WTC11 (cell line): ENCODE results near the gene MAGI2. TPM values are rescaled to one million over a fixed set of nuclear protein-coding genes. Genes with fewer than 3 reads are reported as not detected.

ENCODE experiments used
- ATAC-seq: fragments of 200-7000 bp; cut with Tn5 transposase; 2 replicates; pipeline ENCODE4 v1.10.0; 2021; ENCODE audit warnings: mild to moderate bottlenecking, moderate library complexity
- CTCF ChIA-PET: fragments of 300-600 bp; sonication (Branson Sonifier 250); formaldehyde crosslinking; loops from one replicate; lab custom pipeline; 2021; ENCODE audit warnings: antibody characterized with exemption; lab: Charles Lee
- POLR2A ChIA-PET: fragments of 350-600 bp; sonication (Branson Sonifier 250); formaldehyde crosslinking; loops from one replicate; lab custom pipeline; 2021; ENCODE audit warnings: antibody characterized with exemption; lab: Charles Lee
- DNase-seq: peaks from one replicate; pipeline ENCODE4 v3.0.0; 2021; ENCODE audit warnings: low spot score
- H3K27ac Mint-ChIP-seq: 2 replicates; pipeline ENCODE4 v1.8.0; 2021; ENCODE audit warnings: mixed read lengths
- H3K27me3 Mint-ChIP-seq: 2 replicates; pipeline ENCODE4 v1.8.0; 2021; ENCODE audit warnings: low read depth, mild to moderate bottlenecking, moderate library complexity, mixed read lengths
- H3K36me3 Mint-ChIP-seq: 2 replicates; pipeline ENCODE4 v1.8.0; 2021; ENCODE audit warnings: mixed read lengths
- H3K4me1 Mint-ChIP-seq: 2 replicates; pipeline ENCODE4 v1.8.0; 2022; ENCODE audit warnings: mixed read lengths
- H3K4me3 Mint-ChIP-seq: 2 replicates; pipeline ENCODE4 v1.8.0; 2021; ENCODE audit warnings: mild to moderate bottlenecking, moderate library complexity, mixed read lengths
- H3K9me3 Mint-ChIP-seq: 2 replicates; pipeline ENCODE4 v1.8.0; 2021; ENCODE audit warnings: mixed read lengths
- CREB1 ChIP-seq: sonication (generic); formaldehyde crosslinking; IDR thresholded peaks from 2 replicates; pipeline ENCODE4 v1.8.0; 2023; ENCODE audit warnings: mild to moderate bottlenecking, missing genetic modification reagents
- EMX1 ChIP-seq: fragments of 250-450 bp; sonication (Bioruptor Pico); IDR thresholded peaks from 2 replicates; pipeline ENCODE4 v1.8.0; 2021; ENCODE audit warnings: mild to moderate bottlenecking
- FOXJ3 ChIP-seq: sonication (generic); formaldehyde crosslinking; IDR thresholded peaks from 2 replicates; pipeline ENCODE4 v1.9.0; 2021; ENCODE audit warnings: missing genetic modification reagents, mild to moderate bottlenecking, borderline replicate concordance
- RORB ChIP-seq: fragments of 250-450 bp; sonication (Bioruptor Pico); IDR thresholded peaks from 2 replicates; pipeline ENCODE4 v1.9.0; 2021; ENCODE audit warnings: mild to moderate bottlenecking
- ZNF317 ChIP-seq: sonication (generic); formaldehyde crosslinking; IDR thresholded peaks from 2 replicates; pipeline ENCODE4 v1.8.1; 2023; ENCODE audit warnings: low read depth, mild to moderate bottlenecking, moderate library complexity, missing genetic modification reagents, borderline replicate concordance
- ZNF396 ChIP-seq: fragments of 250-450 bp; sonication (Bioruptor Pico); IDR thresholded peaks from 2 replicates; pipeline ENCODE4 v1.8.0; 2021; ENCODE audit warnings: mild to moderate bottlenecking, moderate library complexity, borderline replicate concordance
- ZNF423 ChIP-seq: fragments of 250-450 bp; sonication (Bioruptor Pico); IDR thresholded peaks from 2 replicates; pipeline ENCODE4 v2.1.2; 2022; ENCODE audit warnings: mild to moderate bottlenecking, moderate library complexity
- total RNA-seq: library from RNA; stranded (reverse); gene quantifications from 3 replicates; pipeline ENCODE4 v1.2.3, GENCODE V29; 2021
- TF ChIP-seq, protein P1 (sequence below): sonication (generic); formaldehyde crosslinking; IDR thresholded peaks from 2 replicates; pipeline ENCODE4 v1.8.0; 2022; ENCODE audit warnings: mild to moderate bottlenecking, missing genetic modification reagents
- TF ChIP-seq, protein P2 (sequence below): sonication (generic); formaldehyde crosslinking; IDR thresholded peaks from 2 replicates; pipeline ENCODE4 v1.8.0; 2022; ENCODE audit warnings: mild to moderate bottlenecking, missing genetic modification reagents
- TF ChIP-seq, protein P3 (sequence below): sonication (generic); formaldehyde crosslinking; IDR thresholded peaks from 2 replicates; pipeline ENCODE4 v1.8.1; 2022; ENCODE audit warnings: missing genetic modification reagents, borderline replicate concordance
- TF ChIP-seq, protein P4 (sequence below): sonication (generic); formaldehyde crosslinking; IDR thresholded peaks from 2 replicates; pipeline ENCODE4 v1.8.1; 2023; ENCODE audit warnings: mild to moderate bottlenecking, moderate library complexity, missing genetic modification reagents
- TF ChIP-seq, protein P5 (sequence below): sonication (generic); formaldehyde crosslinking; IDR thresholded peaks from 2 replicates; pipeline ENCODE4 v1.8.1; 2022; ENCODE audit warnings: mild to moderate bottlenecking, missing genetic modification reagents, moderate library complexity, borderline replicate concordance
- TF ChIP-seq, protein P6 (sequence below): sonication (generic); formaldehyde crosslinking; IDR thresholded peaks from 2 replicates; pipeline ENCODE4 v1.8.0; 2022; ENCODE audit warnings: mild to moderate bottlenecking, missing genetic modification reagents
- TF ChIP-seq, protein P7 (sequence below): sonication (generic); formaldehyde crosslinking; IDR thresholded peaks from 2 replicates; pipeline ENCODE4 v1.8.0; 2023; ENCODE audit warnings: missing genetic modification reagents

MAGI2 gene
- total RNA-seq, 1 experiment from 2014 or later: 26.6 TPM

DNA sequence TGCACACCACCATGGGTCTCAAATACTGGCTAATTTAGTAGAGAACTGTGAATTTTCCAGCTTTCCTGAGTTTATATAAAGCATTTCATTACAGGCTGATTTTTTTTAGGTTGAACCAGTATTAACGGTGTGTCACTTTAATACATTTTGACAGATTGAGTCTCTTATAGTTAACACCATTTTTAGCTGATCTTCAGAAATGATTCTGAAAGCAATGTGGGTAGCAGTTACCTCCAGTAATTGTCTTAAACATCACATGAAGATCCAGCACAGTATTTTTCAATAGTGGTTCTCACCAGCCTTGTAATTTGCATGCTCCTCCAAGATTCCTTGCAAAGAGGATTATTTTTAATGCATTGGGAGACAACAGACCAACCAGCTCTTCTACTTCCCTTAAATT lies 961.3 kb downstream of the MAGI2 start:
- Mint-ChIP-seq H3K4me1 (peaks cover 72% of the 10 kb centered on the region), H3K36me3 (peaks cover under 1% of the 10 kb centered on the region; the same call in 1 of the 2 replicates), H3K9me3 (no peaks in the 10 kb centered on the region), H3K27ac (peak overlapping the region; percentile 24; the same call in 1 of the 2 replicates), H3K4me3 (no peak overlapping the region), H3K27me3 (no peaks in the 10 kb centered on the region)
- POLR2A ChIA-PET: no interaction called here
- CTCF ChIA-PET: interaction anchor here (1.8 kb wide), 1 partner anchor 358 kb away, joined by 6 read pairs; no protein-coding TSS in a partner anchor
- no peak for TF ChIP-seq ZNF317 (CRISPR knock-in tag)
- TF ChIP-seq, protein P1, sequence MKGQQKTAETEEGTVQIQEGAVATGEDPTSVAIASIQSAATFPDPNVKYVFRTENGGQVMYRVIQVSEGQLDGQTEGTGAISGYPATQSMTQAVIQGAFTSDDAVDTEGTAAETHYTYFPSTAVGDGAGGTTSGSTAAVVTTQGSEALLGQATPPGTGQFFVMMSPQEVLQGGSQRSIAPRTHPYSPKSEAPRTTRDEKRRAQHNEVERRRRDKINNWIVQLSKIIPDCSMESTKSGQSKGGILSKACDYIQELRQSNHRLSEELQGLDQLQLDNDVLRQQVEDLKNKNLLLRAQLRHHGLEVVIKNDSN (CRISPR knock-in tag): no peak
- no peak for TF ChIP-seq ZNF396 (CRISPR knock-in tag)
- no peak for TF ChIP-seq EMX1
- DNase-seq (no peak), ATAC-seq (no peak)

DNA sequence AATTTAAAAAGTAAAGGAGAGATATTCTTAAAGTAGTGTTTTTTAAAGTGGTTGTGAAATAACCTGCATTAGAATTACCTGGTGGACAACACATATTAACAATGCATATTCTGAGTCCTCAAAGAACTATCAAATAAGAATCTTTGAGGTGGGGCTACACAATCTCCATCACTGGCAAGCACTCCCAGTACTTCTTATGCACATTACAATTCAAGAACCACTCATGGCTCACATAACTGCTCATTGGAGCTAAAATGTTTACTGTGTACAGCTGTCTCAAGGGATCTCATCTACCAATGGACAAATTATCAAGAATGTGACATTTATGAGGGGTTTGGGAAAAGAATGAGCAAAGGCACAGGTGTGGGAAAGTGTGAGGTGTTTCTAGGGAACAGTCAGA lies 962.9 kb downstream of the MAGI2 start:
- CTCF ChIA-PET: interaction anchor here (1.8 kb wide), 1 partner anchor 356 kb away, joined by 6 read pairs; no protein-coding TSS in a partner anchor
- H3K4me1 Mint-ChIP-seq: peaks cover 65% of the 10 kb centered on the region
- no peaks in the 10 kb centered on the region for H3K9me3 Mint-ChIP-seq
- no peak for ATAC-seq
- no peak for DNase-seq
- no peaks in the 10 kb centered on the region for H3K27me3 Mint-ChIP-seq
- peak overlapping the region; percentile 76 for H3K27ac Mint-ChIP-seq
- peaks cover 15% of the 10 kb centered on the region for H3K36me3 Mint-ChIP-seq
- no peak for TF ChIP-seq FOXJ3 (CRISPR knock-in tag)
- TF ChIP-seq, protein P2, sequence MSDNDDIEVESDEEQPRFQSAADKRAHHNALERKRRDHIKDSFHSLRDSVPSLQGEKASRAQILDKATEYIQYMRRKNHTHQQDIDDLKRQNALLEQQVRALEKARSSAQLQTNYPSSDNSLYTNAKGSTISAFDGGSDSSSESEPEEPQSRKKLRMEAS (CRISPR knock-in tag): no peak
- TF ChIP-seq, protein P3, sequence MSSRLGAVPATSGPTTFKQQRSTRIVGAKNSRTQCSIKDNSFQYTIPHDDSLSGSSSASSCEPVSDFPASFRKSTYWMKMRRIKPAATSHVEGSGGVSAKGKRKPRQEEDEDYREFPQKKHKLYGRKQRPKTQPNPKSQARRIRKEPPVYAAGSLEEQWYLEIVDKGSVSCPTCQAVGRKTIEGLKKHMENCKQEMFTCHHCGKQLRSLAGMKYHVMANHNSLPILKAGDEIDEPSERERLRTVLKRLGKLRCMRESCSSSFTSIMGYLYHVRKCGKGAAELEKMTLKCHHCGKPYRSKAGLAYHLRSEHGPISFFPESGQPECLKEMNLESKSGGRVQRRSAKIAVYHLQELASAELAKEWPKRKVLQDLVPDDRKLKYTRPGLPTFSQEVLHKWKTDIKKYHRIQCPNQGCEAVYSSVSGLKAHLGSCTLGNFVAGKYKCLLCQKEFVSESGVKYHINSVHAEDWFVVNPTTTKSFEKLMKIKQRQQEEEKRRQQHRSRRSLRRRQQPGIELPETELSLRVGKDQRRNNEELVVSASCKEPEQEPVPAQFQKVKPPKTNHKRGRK (CRISPR knock-in tag): no peak
- no peak for TF ChIP-seq RORB (CRISPR knock-in tag)
- TF ChIP-seq, protein P4, sequence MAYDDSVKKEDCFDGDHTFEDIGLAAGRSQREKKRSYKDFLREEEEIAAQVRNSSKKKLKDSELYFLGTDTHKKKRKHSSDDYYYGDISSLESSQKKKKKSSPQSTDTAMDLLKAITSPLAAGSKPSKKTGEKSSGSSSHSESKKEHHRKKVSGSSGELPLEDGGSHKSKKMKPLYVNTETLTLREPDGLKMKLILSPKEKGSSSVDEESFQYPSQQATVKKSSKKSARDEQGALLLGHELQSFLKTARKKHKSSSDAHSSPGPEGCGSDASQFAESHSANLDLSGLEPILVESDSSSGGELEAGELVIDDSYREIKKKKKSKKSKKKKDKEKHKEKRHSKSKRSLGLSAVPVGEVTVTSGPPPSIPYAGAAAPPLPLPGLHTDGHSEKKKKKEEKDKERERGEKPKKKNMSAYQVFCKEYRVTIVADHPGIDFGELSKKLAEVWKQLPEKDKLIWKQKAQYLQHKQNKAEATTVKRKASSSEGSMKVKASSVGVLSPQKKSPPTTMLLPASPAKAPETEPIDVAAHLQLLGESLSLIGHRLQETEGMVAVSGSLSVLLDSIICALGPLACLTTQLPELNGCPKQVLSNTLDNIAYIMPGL: no peak
- TF ChIP-seq ZNF423 (CRISPR knock-in tag): no peak
- TF ChIP-seq, protein P5, sequence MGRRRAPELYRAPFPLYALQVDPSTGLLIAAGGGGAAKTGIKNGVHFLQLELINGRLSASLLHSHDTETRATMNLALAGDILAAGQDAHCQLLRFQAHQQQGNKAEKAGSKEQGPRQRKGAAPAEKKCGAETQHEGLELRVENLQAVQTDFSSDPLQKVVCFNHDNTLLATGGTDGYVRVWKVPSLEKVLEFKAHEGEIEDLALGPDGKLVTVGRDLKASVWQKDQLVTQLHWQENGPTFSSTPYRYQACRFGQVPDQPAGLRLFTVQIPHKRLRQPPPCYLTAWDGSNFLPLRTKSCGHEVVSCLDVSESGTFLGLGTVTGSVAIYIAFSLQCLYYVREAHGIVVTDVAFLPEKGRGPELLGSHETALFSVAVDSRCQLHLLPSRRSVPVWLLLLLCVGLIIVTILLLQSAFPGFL (CRISPR knock-in tag): no peak
- TF ChIP-seq, protein P6, sequence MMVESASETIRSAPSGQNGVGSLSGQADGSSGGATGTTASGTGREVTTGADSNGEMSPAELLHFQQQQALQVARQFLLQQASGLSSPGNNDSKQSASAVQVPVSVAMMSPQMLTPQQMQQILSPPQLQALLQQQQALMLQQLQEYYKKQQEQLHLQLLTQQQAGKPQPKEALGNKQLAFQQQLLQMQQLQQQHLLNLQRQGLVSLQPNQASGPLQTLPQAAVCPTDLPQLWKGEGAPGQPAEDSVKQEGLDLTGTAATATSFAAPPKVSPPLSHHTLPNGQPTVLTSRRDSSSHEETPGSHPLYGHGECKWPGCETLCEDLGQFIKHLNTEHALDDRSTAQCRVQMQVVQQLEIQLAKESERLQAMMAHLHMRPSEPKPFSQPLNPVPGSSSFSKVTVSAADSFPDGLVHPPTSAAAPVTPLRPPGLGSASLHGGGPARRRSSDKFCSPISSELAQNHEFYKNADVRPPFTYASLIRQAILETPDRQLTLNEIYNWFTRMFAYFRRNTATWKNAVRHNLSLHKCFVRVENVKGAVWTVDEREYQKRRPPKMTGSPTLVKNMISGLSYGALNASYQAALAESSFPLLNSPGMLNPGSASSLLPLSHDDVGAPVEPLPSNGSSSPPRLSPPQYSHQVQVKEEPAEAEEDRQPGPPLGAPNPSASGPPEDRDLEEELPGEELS (CRISPR knock-in tag): no peak
- TF ChIP-seq, protein P7, sequence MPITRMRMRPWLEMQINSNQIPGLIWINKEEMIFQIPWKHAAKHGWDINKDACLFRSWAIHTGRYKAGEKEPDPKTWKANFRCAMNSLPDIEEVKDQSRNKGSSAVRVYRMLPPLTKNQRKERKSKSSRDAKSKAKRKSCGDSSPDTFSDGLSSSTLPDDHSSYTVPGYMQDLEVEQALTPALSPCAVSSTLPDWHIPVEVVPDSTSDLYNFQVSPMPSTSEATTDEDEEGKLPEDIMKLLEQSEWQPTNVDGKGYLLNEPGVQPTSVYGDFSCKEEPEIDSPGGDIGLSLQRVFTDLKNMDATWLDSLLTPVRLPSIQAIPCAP (CRISPR knock-in tag): no peak
- no peak for TF ChIP-seq CREB1 (CRISPR knock-in tag)
- TF ChIP-seq, all 79 proteins: peak for 0
- no peak overlapping the region; the same call in 1 of the 2 replicates for H3K4me3 Mint-ChIP-seq
- POLR2A ChIA-PET: no interaction called here
